Measurements from ENCODE around the gene MYO1F.
"Not testable (repeated sequence)": the region's sequence is repeated elsewhere in the genome, so short reads cannot be mapped to it uniquely, and the experiment has no call there.

MYO1F gene

GRCh38 chr19:8577247-8577646 is at the start of gene MYO1F:
MYO1F (minus strand) TSS chr19:8577442; CDS start chr19:8577309, 133 bp downstream.
- peak; percentile 35 to 62 for DNase-seq

GRCh38 chr19:8626842-8627241 is 49.6 kb upstream of the MYO1F start:
- no peak for DNase-seq

GRCh38 chr19:8622886-8623285 is 45.6 kb upstream of the MYO1F start:
- DNase-seq, result not testable (repeated sequence)

GRCh38 chr19:8618751-8619150 is 41.5 kb upstream of the MYO1F start:
- DNase-seq, result no peak

- DNase-seq, result no peak
These were observed 40.7 kb upstream of the MYO1F start for GRCh38 chr19:8617984-8618383.

- not testable (repeated sequence) for DNase-seq
These were observed 40.1 kb upstream of the MYO1F start for GRCh38 chr19:8617325-8617724.

- no peak for DNase-seq
These were observed 39.6 kb upstream of the MYO1F start for GRCh38 chr19:8616861-8617260.

- DNase-seq, result peak; percentile 63 to 66
These were observed 38.8 kb upstream of the MYO1F start for GRCh38 chr19:8615813-8616596.

- no peak for DNase-seq
These were observed 37.8 kb upstream of the MYO1F start for GRCh38 chr19:8615024-8615423.

- no peak for DNase-seq
These were observed 37.2 kb upstream of the MYO1F start for GRCh38 chr19:8614455-8614854.

- no peak for DNase-seq
These were observed 35.5 kb upstream of the MYO1F start for GRCh38 chr19:8612807-8613171.

- DNase-seq, result no peak
These were observed 34.9 kb upstream of the MYO1F start for GRCh38 chr19:8611877-8612806.

GRCh38 chr19:8611391-8611876 is 34.2 kb upstream of the MYO1F start:
- DNase-seq, result peak in 1 of 2 donors; percentile 17

GRCh38 chr19:8610936-8611300 is 33.7 kb upstream of the MYO1F start:
- DNase-seq, result no peak

GRCh38 chr19:8610041-8610935 is 33.0 kb upstream of the MYO1F start, which contains the start of gene ADAMTS10:
ADAMTS10 (minus strand) TSS chr19:8610715; CDS start chr19:8605710, 5,005 bp downstream.
- peak; percentile 52 to 54 for DNase-seq

GRCh38 chr19:8609279-8610040 is 32.2 kb upstream of the MYO1F start:
- peak in 1 of 2 donors; percentile 44 for DNase-seq

- no peak for DNase-seq
These were observed 31.7 kb upstream of the MYO1F start for GRCh38 chr19:8608941-8609278.

- no peak for DNase-seq
These were observed 30.1 kb upstream of the MYO1F start for GRCh38 chr19:8607386-8607785.

- DNase-seq, result no peak
These were observed 28.3 kb upstream of the MYO1F start for GRCh38 chr19:8605514-8605913.

- DNase-seq, result no peak
These were observed 24.6 kb upstream of the MYO1F start for GRCh38 chr19:8601796-8602195.

GRCh38 chr19:8600816-8601215 is 23.6 kb upstream of the MYO1F start:
- DNase-seq, result no peak

GRCh38 chr19:8600064-8600463 is 22.8 kb upstream of the MYO1F start:
- no peak for DNase-seq
